ENCODE data around the gene MICAL3.
"Not testable (repeated sequence)": the region's sequence is repeated elsewhere in the genome, so short reads cannot be mapped to it uniquely, and the experiment has no call there.

The MICAL3 gene

GRCh38 chr22:17882162-17882561 is 142.2 kb downstream of the MICAL3 start:
- TF ChIP-seq, protein P1, sequence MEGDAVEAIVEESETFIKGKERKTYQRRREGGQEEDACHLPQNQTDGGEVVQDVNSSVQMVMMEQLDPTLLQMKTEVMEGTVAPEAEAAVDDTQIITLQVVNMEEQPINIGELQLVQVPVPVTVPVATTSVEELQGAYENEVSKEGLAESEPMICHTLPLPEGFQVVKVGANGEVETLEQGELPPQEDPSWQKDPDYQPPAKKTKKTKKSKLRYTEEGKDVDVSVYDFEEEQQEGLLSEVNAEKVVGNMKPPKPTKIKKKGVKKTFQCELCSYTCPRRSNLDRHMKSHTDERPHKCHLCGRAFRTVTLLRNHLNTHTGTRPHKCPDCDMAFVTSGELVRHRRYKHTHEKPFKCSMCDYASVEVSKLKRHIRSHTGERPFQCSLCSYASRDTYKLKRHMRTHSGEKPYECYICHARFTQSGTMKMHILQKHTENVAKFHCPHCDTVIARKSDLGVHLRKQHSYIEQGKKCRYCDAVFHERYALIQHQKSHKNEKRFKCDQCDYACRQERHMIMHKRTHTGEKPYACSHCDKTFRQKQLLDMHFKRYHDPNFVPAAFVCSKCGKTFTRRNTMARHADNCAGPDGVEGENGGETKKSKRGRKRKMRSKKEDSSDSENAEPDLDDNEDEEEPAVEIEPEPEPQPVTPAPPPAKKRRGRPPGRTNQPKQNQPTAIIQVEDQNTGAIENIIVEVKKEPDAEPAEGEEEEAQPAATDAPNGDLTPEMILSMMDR (IDR thresholded peaks at IDR 0.05; ENCODE audit: control insufficient read depth, extremely low read depth, insufficient read depth): no peak
- DNase-seq (ENCODE audit: low read depth): no peak
- no peak overlapping the region for H3K4me3 ChIP-seq (ENCODE audit: low read depth, low read length)

DNA sequence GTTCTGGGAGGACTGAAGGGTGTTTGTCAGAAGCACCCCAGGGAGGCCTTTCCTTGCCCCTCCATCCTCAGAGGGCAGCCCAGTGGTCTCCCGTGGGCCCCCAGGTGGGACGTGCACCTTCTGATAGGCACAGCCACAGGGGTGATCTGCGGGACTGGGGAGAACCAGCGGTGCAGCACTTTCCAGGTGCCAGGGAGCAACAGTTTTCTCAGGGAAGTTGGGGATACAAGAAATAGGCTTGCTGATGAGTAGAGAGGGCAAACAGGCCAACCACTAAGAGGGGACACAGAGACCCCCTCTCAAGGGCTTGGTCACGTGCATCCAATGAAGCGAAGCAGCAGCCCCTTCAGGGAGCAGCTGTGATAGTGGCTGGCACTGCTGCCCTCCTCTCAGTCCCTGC is 143.0 kb downstream of the MICAL3 start:
- no peak for DNase-seq (ENCODE audit: low read depth)
- TF ChIP-seq, protein P1 (IDR thresholded peaks at IDR 0.05; ENCODE audit: control insufficient read depth, extremely low read depth, insufficient read depth): no peak
- H3K4me3 ChIP-seq (ENCODE audit: low read depth, low read length): no peak overlapping the region

DNA sequence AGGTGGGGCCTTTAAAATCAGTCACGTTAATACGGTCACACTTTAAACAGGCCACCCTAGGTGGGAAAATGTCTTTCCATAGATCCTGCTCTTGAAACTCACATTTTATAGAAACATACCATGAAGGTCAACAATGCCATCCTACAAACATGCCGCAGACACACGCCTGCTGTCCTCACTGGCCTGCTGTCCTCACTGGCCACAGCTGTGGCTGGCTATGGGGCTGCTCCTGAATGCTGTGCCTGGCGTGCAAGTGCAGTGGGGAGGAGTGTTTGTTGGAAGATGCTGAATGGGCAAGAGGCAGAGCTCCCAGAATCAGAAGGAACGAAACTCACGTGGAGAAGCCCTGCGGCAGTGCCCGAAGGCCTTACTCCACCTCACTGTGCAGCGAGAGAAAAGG is 143.9 kb downstream of the MICAL3 start:
- TF ChIP-seq, protein P1 (IDR thresholded peaks at IDR 0.05; ENCODE audit: control insufficient read depth, extremely low read depth, insufficient read depth): no peak
- no peak for DNase-seq (ENCODE audit: low read depth)
- no peak overlapping the region for H3K4me3 ChIP-seq (ENCODE audit: low read depth, low read length)

DNA sequence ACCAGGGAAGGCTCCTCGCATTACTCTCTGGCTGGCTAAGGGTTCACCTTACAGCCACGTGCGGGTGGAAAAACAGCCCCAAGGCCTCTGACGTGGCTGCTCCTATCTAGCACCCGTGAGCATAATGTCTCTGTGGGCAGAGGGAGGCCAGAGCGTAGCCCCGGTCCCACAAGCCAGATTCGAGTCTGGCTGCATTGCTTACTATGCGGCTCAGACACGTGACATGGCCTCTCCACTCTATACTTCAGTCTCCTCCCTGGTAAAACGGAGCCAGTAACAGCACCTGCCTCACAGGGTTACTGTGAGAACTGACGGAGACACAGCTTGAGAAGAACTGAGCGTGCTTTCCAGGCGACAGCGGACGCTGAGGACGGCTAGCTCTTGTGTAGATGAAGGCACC is 144.3 kb downstream of the MICAL3 start:
- TF ChIP-seq, protein P1 (IDR thresholded peaks at IDR 0.05; ENCODE audit: control insufficient read depth, extremely low read depth, insufficient read depth): no peak
- DNase-seq (ENCODE audit: low read depth): no peak
- no peak overlapping the region for H3K4me3 ChIP-seq (ENCODE audit: low read depth, low read length)

- no peak for DNase-seq (ENCODE audit: low read depth)
- no peak overlapping the region for H3K4me3 ChIP-seq (ENCODE audit: low read depth, low read length)
- TF ChIP-seq, protein P1 (IDR thresholded peaks at IDR 0.05; ENCODE audit: control insufficient read depth, extremely low read depth, insufficient read depth): no peak
Measured at GRCh38 chr22:17878941-17879340, 145.4 kb downstream of the MICAL3 start.

DNA sequence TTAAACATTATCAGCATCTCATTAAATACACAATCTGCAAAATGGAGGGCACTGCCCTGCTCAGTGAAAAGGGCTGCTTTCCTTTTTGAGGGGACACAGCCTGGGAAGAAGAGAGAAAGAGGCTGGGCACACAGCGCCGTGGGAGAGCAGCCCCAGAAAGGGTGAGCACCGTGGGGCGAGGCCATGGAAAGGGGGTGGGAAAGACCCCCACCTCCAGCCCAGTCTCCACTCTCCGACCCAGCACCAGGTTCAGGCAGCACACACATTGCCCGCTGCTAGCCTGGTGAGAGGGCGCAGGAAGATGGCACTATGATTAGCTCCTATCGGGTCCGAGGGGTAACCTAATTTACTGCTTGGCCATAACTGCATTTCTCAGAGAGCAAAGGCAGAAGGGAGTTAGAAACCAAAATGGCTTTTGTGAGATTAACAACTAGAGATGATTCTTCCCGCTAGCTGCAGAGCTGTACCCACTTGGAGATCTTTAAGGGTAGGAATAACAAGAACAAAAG is 146.1 kb downstream of the MICAL3 start:
- no peak for DNase-seq (ENCODE audit: low read depth)
- no peak overlapping the region for H3K4me3 ChIP-seq (ENCODE audit: low read depth, low read length)
- TF ChIP-seq, protein P1 (IDR thresholded peaks at IDR 0.05; ENCODE audit: control insufficient read depth, extremely low read depth, insufficient read depth): no peak

- DNase-seq (ENCODE audit: low read depth); H3K4me3 ChIP-seq (ENCODE audit: low read depth, low read length): not testable (repeated sequence)
Measured at GRCh38 chr22:17876878-17877855, 147.2 kb downstream of the MICAL3 start.
